Fibroblast of pulmonary artery (primary cell): ENCODE measurements around the gene CAND2.
A peak's percentile ranks its signal among the peaks of the same experiment; 100 is the strongest.

Source experiments
- DNase-seq: peaks from one replicate; pipeline ENCODE4 v3.0.0-alpha.2; 2010; ENCODE audit warnings: low read depth
- H3K4me3 ChIP-seq: replicated peaks from 2 replicates; pipeline ENCODE4 v1.5.1; 2011; ENCODE audit warnings: low read depth, mild to moderate bottlenecking, control low read depth, low read length, moderate library complexity
- TF ChIP-seq, protein P1 (sequence below): IDR thresholded peaks from 2 replicates; pipeline ENCODE4 v1.5.1; 2011; ENCODE audit warnings: mild to moderate bottlenecking, control low read depth, low read length, inconsistent platforms; ENCODE audit errors: missing control alignments

The CAND2 gene

GRCh38 chr3:12809001-12809400 lies 12.5 kb downstream of the CAND2 start:
- DNase-seq, result no peak
- H3K4me3 ChIP-seq, result no peak overlapping the region
- TF ChIP-seq, protein P1, sequence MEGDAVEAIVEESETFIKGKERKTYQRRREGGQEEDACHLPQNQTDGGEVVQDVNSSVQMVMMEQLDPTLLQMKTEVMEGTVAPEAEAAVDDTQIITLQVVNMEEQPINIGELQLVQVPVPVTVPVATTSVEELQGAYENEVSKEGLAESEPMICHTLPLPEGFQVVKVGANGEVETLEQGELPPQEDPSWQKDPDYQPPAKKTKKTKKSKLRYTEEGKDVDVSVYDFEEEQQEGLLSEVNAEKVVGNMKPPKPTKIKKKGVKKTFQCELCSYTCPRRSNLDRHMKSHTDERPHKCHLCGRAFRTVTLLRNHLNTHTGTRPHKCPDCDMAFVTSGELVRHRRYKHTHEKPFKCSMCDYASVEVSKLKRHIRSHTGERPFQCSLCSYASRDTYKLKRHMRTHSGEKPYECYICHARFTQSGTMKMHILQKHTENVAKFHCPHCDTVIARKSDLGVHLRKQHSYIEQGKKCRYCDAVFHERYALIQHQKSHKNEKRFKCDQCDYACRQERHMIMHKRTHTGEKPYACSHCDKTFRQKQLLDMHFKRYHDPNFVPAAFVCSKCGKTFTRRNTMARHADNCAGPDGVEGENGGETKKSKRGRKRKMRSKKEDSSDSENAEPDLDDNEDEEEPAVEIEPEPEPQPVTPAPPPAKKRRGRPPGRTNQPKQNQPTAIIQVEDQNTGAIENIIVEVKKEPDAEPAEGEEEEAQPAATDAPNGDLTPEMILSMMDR, result no peak

DNA sequence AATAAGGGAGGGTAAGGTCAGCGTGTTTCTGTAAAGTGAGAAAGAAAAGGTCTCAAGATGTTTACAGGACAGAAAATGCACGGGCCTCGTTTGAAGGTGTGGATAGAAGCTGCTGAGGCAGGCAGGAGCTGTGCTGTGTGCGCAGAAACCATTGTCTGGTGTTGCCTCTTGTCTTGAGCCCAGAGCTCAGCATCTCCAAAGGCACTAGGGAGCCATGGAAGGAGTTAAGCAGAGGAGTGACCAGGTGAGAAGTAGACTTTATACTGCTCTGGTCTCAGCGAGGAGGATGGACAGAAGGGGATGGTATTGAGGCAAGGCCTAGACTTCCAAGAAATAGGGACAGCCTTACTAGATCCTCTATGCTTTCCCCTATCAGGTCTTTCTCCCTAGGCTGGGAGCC lies 13.0 kb downstream of the CAND2 start:
- TF ChIP-seq, protein P1, result no peak
- peak overlapping the region; percentile 60 for H3K4me3 ChIP-seq
- no peak for DNase-seq

DNA sequence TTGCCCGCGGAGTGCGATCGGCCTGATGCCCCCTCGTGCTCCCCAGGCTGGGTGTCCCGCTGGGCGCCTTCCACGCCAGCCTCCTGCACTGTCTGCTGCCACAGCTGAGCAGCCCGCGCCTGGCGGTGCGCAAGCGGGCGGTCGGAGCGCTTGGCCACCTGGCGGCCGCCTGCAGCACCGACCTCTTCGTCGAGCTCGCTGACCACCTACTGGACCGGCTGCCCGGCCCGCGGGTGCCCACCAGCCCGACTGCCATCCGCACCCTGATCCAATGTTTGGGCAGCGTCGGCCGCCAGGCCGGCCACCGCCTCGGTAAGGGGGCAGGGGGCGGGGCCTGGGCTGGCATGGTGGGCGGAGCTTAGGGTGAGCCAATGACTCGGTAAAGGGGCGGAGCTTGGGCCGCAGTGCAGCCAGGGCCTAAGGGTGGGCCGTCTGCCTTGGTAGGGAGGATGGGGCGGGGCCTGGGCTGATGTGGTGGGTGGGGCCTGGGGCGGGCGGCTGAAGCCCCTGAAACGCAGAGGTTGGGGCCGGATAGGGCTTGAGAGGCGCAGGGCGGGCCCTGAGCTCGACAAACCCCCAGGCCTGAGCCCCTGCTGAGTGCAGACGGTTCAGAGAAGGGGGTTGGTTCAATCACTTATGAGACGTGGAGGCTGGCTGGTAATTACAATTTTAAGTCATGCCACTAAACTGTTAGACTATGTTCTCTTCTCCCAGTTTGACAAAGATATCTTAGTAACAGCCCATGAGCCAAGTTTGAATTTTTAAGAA lies 13.7 kb downstream of the CAND2 start:
- DNase-seq, result peak; percentile 90
- TF ChIP-seq, protein P1, result peak; percentile 42
- H3K4me3 ChIP-seq, result peak overlapping the region; percentile 60

- no peak overlapping the region for H3K4me3 ChIP-seq
- TF ChIP-seq, protein P1, result no peak
- no peak for DNase-seq
Observed at GRCh38 chr3:12810961-12811360, 14.5 kb downstream of the CAND2 start.

DNA sequence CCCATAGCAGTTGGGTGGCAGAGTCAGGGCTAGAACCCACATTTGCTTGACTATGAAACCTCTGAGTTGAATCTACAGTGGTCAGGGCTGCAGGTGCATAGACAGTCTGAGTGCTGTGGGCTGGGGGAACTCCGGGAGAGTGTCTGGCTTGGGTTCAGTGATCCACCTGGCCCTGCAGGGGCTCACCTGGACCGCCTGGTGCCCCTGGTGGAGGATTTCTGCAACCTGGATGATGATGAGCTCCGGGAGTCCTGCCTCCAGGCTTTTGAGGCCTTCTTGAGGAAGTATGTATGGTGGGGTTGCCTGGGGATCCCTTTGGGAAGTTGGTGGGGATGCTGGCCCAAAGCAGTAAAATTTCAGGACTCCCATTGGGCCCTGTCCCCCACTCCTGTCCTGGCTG lies 16.3 kb downstream of the CAND2 start:
- TF ChIP-seq, protein P1, result no peak
- no peak overlapping the region for H3K4me3 ChIP-seq

DNA sequence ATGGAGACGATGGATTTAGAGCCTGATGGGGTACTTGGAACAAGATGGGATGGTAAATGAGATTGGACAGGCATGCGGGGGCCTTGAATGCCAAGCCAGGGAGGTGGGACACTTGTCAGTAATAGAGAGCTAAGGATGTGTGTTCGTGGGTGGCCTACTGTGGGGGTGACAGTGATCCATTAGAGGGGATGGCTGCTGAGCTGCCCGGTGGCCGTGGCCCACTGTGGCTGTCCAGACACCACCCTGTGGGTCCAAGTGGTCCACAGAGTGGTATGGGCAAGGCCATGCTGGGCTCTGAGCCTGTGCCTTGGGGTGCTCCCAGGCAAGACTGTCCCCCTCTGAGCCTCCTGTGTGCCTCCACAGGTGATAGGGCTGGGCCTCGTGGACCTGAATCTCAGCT lies 17.5 kb downstream of the CAND2 start:
- DNase-seq, result no peak
- no peak overlapping the region for H3K4me3 ChIP-seq
- TF ChIP-seq, protein P1, result no peak

More for the DNA sequence above, 16.3 kb downstream of the CAND2 start:
- DNase-seq, result no peak

GRCh38 chr3:12815078-12815477 lies 18.6 kb downstream of the CAND2 start:
- TF ChIP-seq, protein P1, result no peak

More at GRCh38 chr3:12815078-12815477, 18.6 kb downstream of the CAND2 start:
- no peak overlapping the region for H3K4me3 ChIP-seq
- no peak for DNase-seq
